T-cell (primary cell): ENCODE results near the gene KIAA0753. TPM values are rescaled to one million over a fixed set of nuclear protein-coding genes. Genes with fewer than 3 reads are reported as not detected.

Source experiments
- ATAC-seq, 4 experiments: fragments of 200-7000 bp in 3 of 4; fragments of 150-1000 bp in 1 of 4; cut with Tn5 transposase; replicated peaks in 1 of 4; 1 replicate in 3 of 4; 2 replicates in 1 of 4; pipeline ENCODE4 v1.10.0; 2021; ENCODE audit warnings: moderate library complexity in 3 of 4, mild to moderate bottlenecking in 2 of 4, moderate number of reproducible peaks in 1 of 4
- CTCF ChIA-PET, 2 donors: fragments of 300-600 bp; sonication (Branson Sonifier 250); formaldehyde crosslinking; loops; one replicate each; lab custom pipeline; 2022; ENCODE audit warnings: antibody characterized with exemption in 2 of 2; lab: Charles Lee
- POLR2A ChIA-PET, 2 donors: fragments of 300-600 bp; sonication (Branson Sonifier 250); formaldehyde crosslinking; loops; one replicate each; lab custom pipeline; 2022; ENCODE audit warnings: antibody characterized with exemption in 2 of 2; lab: Charles Lee
- DNase-seq, 35 experiments: peaks; one replicate each; pipeline versions ENCODE4 v3.0.0 to v3.0.0-alpha.2; 2013 to 2023
- H3K27ac ChIP-seq: one replicate; pipeline ENCODE4 v1.5.1; 2013; ENCODE audit warnings: low read length
- H3K27me3 ChIP-seq, 2 experiments: replicated peaks in 1 of 2; 1 replicate in 1 of 2; 2 replicates in 1 of 2; pipeline versions ENCODE4 v1.6.1 to v1.7.0; 2013; ENCODE audit warnings: low read length in 1 of 2, mixed read lengths in 1 of 2; ENCODE audit not compliant: control insufficient read depth in 2 of 2, insufficient read depth in 2 of 2; ENCODE audit errors: extremely low read depth in 1 of 2
- H3K36me3 ChIP-seq, 2 donors: 1 replicate in 1 of 2; 2 replicates in 1 of 2; pipeline versions ENCODE4 v1.6.1 to v1.7.0; 2013; ENCODE audit warnings: low read length in 1 of 2; ENCODE audit not compliant: control insufficient read depth in 2 of 2, insufficient read depth in 1 of 2; ENCODE audit errors: extremely low read depth in 1 of 2
- H3K4me1 ChIP-seq, 2 experiments: 1 replicate in 1 of 2; 2 replicates in 1 of 2; pipeline versions ENCODE4 v1.6.1 to v1.7.0; 2013; ENCODE audit warnings: low read length in 2 of 2, mixed read lengths in 1 of 2; ENCODE audit not compliant: insufficient read depth in 2 of 2, control insufficient read depth in 1 of 2; ENCODE audit errors: extremely low read depth in 1 of 2
- H3K4me3 ChIP-seq, 2 donors: 1 replicate in 1 of 2; 2 replicates in 1 of 2; pipeline versions ENCODE4 v1.5.1 to v1.7.0; 2013; ENCODE audit warnings: mild to moderate bottlenecking in 2 of 2, low read length in 1 of 2, moderate library complexity in 1 of 2; ENCODE audit not compliant: control insufficient read depth in 1 of 2; ENCODE audit errors: extremely low read depth in 1 of 2
- H3K9me3 ChIP-seq: 2 replicates; pipeline ENCODE4 v1.7.0; 2013
- H3K27ac Mint-ChIP-seq, 2 donors: one replicate each; pipeline ENCODE4 v1.8.0; 2020 to 2021; ENCODE audit warnings: mild to moderate bottlenecking in 2 of 2, mixed read lengths in 2 of 2
- H3K27me3 Mint-ChIP-seq, 2 donors: one replicate each; pipeline ENCODE4 v1.8.0; 2021 to 2022; ENCODE audit warnings: mixed read lengths in 2 of 2
- H3K36me3 Mint-ChIP-seq: one replicate; pipeline ENCODE4 v1.8.0; 2021; ENCODE audit warnings: mixed read lengths
- H3K4me1 Mint-ChIP-seq, 3 donors: one replicate each; pipeline ENCODE4 v1.8.0; 2020 to 2022; ENCODE audit warnings: mixed read lengths in 3 of 3, mild to moderate bottlenecking in 1 of 3
- H3K4me3 Mint-ChIP-seq, 3 donors: one replicate each; pipeline ENCODE4 v1.8.0; 2020 to 2022; ENCODE audit warnings: mild to moderate bottlenecking in 3 of 3, mixed read lengths in 3 of 3, moderate library complexity in 3 of 3
- H3K9me3 Mint-ChIP-seq, 3 donors: one replicate each; pipeline ENCODE4 v1.8.0; 2020 to 2022; ENCODE audit warnings: mixed read lengths in 3 of 3
- WGBS: methylation state at CpG from one replicate; pipeline ENCODE4 v1.1.5; 2013; ENCODE audit warnings: missing lambda C conversion rate; ENCODE audit not compliant: insufficient coverage; 5-methylcytosine and 5-hydroxymethylcytosine counted together
- total RNA-seq, 35 experiments: library from RNA in 6 of 35; stranded (reverse) in 6 of 35; fragments of 120-200 nt in 1 of 35; gene quantifications; one replicate each; pipeline versions ENCODE4 v1.2.1 to v1.2.4 and lab custom pipeline; 2013 to 2026

KIAA0753 gene
- total RNA-seq, 5 donors from 2014 or later (not counting 1 experiment from before 2014, with no cell fraction given): 12.4 to 16.9 (median 15.9) TPM

GRCh38 chr17:6670571-6670970 lies 30.1 kb upstream of the KIAA0753 start:
- ChIA-PET CTCF (no interaction called here), POLR2A (no interaction called here)
- Mint-ChIP-seq H3K9me3 (no peaks in the 10 kb centered on the region), H3K4me1 (peaks cover 3 to 18% (median 6%) of the 10 kb centered on the region in 3 donors), H3K27ac (no peak overlapping the region), H3K36me3 (peaks cover 9% of the 10 kb centered on the region), H3K4me3 (no peak overlapping the region), H3K27me3 (peaks cover 0 to 2% of the 10 kb centered on the region in 2 donors)
- no peaks in the 10 kb centered on the region for H3K9me3 ChIP-seq
- no peak for DNase-seq
- no peak for ATAC-seq
- H3K4me3 ChIP-seq: no peak overlapping the region
- H3K27ac ChIP-seq: no peak overlapping the region
- WGBS: 92% methylated on average over 2 of the region's 8 CpGs
- H3K36me3 ChIP-seq: no peaks in the 10 kb centered on the region
- H3K4me1 ChIP-seq: peaks cover 0 to 4% of the 10 kb centered on the region in 2 experiments
- peaks cover 0 to 3% of the 10 kb centered on the region in 2 experiments for H3K27me3 ChIP-seq

- H3K9me3 ChIP-seq: no peaks in the 10 kb centered on the region
- no peaks in the 10 kb centered on the region for H3K36me3 ChIP-seq
- H3K27me3 Mint-ChIP-seq: peaks cover 0 to 2% of the 10 kb centered on the region in 2 donors
- DNase-seq (no peak), ATAC-seq (no peak)
- peaks cover 3 to 18% (median 6%) of the 10 kb centered on the region in 3 donors for H3K4me1 Mint-ChIP-seq
- H3K4me1 ChIP-seq: peaks cover 0 to 4% of the 10 kb centered on the region in 2 experiments
- peaks cover 0 to 3% of the 10 kb centered on the region in 2 experiments for H3K27me3 ChIP-seq
- no peak overlapping the region for H3K4me3 Mint-ChIP-seq
- ChIA-PET CTCF (no interaction called here), POLR2A (no interaction called here)
- whole genome bisulfite sequencing: 93% methylated on average over 3 of the region's 10 CpGs
- H3K9me3 Mint-ChIP-seq: no peaks in the 10 kb centered on the region
- no peak overlapping the region for H3K27ac ChIP-seq
- H3K36me3 Mint-ChIP-seq: peaks cover 9% of the 10 kb centered on the region
- no peak overlapping the region for H3K27ac Mint-ChIP-seq
- H3K4me3 ChIP-seq: no peak overlapping the region
Observed at GRCh38 chr17:6669479-6670212, 29.1 kb upstream of the KIAA0753 start.

- H3K4me3 Mint-ChIP-seq: no peak overlapping the region
- ATAC-seq (no peak), DNase-seq (no peak)
- 96% methylated on average over 9 of the region's 14 CpGs for WGBS
- ChIA-PET CTCF (no interaction called here), POLR2A (no interaction called here)
- H3K36me3 ChIP-seq: no peaks in the 10 kb centered on the region
- H3K4me3 ChIP-seq: no peak overlapping the region
- H3K4me1 ChIP-seq: peaks cover 0 to 4% of the 10 kb centered on the region in 2 experiments
- H3K27ac Mint-ChIP-seq: no peak overlapping the region
- no peaks in the 10 kb centered on the region for H3K9me3 ChIP-seq
- no peaks in the 10 kb centered on the region for H3K9me3 Mint-ChIP-seq
- H3K36me3 Mint-ChIP-seq: peaks cover 9% of the 10 kb centered on the region
- H3K27ac ChIP-seq: no peak overlapping the region
- H3K27me3 ChIP-seq: peaks cover 0 to 3% of the 10 kb centered on the region in 2 experiments
- peaks cover 0 to 2% of the 10 kb centered on the region in 2 donors for H3K27me3 Mint-ChIP-seq
- peaks cover 3 to 18% (median 6%) of the 10 kb centered on the region in 3 donors for H3K4me1 Mint-ChIP-seq
Observed at GRCh38 chr17:6668727-6669425, 28.4 kb upstream of the KIAA0753 start.

- no peak overlapping the region for H3K27ac Mint-ChIP-seq
- Histone ChIP-seq H3K27ac (no peak overlapping the region), H3K4me3 (no peak overlapping the region), H3K9me3 (no peaks in the 10 kb centered on the region), H3K36me3 (no peaks in the 10 kb centered on the region), H3K27me3 (peaks cover 0 to 3% of the 10 kb centered on the region in 2 experiments), H3K4me1 (peaks cover 0 to 4% of the 10 kb centered on the region in 2 experiments)
- ChIA-PET POLR2A (no interaction called here), CTCF (no interaction called here)
- no peaks in the 10 kb centered on the region for H3K9me3 Mint-ChIP-seq
- peaks cover 3 to 18% (median 6%) of the 10 kb centered on the region in 3 donors for H3K4me1 Mint-ChIP-seq
- DNase-seq (no peak), ATAC-seq (no peak)
- 100% methylated on average over 3 of the region's 17 CpGs for WGBS
- H3K36me3 Mint-ChIP-seq: peaks cover 9% of the 10 kb centered on the region
- no peak overlapping the region for H3K4me3 Mint-ChIP-seq
- peaks cover 0 to 2% of the 10 kb centered on the region in 2 donors for H3K27me3 Mint-ChIP-seq
Observed at GRCh38 chr17:6668219-6668618, 27.7 kb upstream of the KIAA0753 start.

GRCh38 chr17:6667516-6667915 lies 27.0 kb upstream of the KIAA0753 start:
- Mint-ChIP-seq H3K27me3 (peaks cover 0 to 2% of the 10 kb centered on the region in 2 donors), H3K36me3 (peaks cover 10% of the 10 kb centered on the region), H3K4me3 (no peak overlapping the region), H3K27ac (no peak overlapping the region), H3K9me3 (no peaks in the 10 kb centered on the region), H3K4me1 (peaks cover 3 to 18% (median 6%) of the 10 kb centered on the region in 3 donors)
- H3K4me3 ChIP-seq: no peak overlapping the region
- ATAC-seq (no peak), DNase-seq (no peak)
- H3K27ac ChIP-seq: no peak overlapping the region
- CTCF ChIA-PET: interaction anchor here in 1 of 2 donors (0.7 to 1.5 kb wide), 2 partner anchors 175 to 1486 kb away, joined by 3 to 4 read pairs; no protein-coding TSS in a partner anchor
- POLR2A ChIA-PET: no interaction called here
- no peaks in the 10 kb centered on the region for H3K9me3 ChIP-seq
- H3K36me3 ChIP-seq: no peaks in the 10 kb centered on the region
- WGBS: 42% methylated on average over 4 of the region's 6 CpGs
- H3K4me1 ChIP-seq: peaks cover 0 to 4% of the 10 kb centered on the region in 2 experiments
- H3K27me3 ChIP-seq: peaks cover 0 to 3% of the 10 kb centered on the region in 2 experiments

GRCh38 chr17:6666557-6666956 lies 26.0 kb upstream of the KIAA0753 start:
- H3K36me3 ChIP-seq: no peaks in the 10 kb centered on the region
- peaks cover 0 to 3% of the 10 kb centered on the region in 2 experiments for H3K27me3 ChIP-seq
- peaks cover 4 to 19% (median 8%) of the 10 kb centered on the region in 3 donors for H3K4me1 Mint-ChIP-seq
- no peak overlapping the region for H3K4me3 ChIP-seq
- whole genome bisulfite sequencing: 67% methylated on average over 1 of the region's 6 CpGs
- ATAC-seq (no peak), DNase-seq (no peak)
- H3K27ac ChIP-seq: no peak overlapping the region
- peaks cover 0 to 2% of the 10 kb centered on the region in 2 donors for H3K27me3 Mint-ChIP-seq
- CTCF ChIA-PET: interaction anchor here (0.6 to 1.5 kb wide), 5 partner anchors 176 to 1631 kb away, joined by 3 to 4 read pairs (median 3); partner anchors contain the start of gene SLC52A1 (in 1 of the 2)
- no peak overlapping the region for H3K4me3 Mint-ChIP-seq
- no peaks in the 10 kb centered on the region for H3K9me3 Mint-ChIP-seq
- peaks cover 0 to 4% of the 10 kb centered on the region in 2 experiments for H3K4me1 ChIP-seq
- H3K36me3 Mint-ChIP-seq: peaks cover 13% of the 10 kb centered on the region
- POLR2A ChIA-PET: interaction anchor here in 1 of 2 donors (0.6 kb wide), 1 partner anchor 12 kb away, joined by 3 read pairs; no protein-coding TSS in a partner anchor
- H3K9me3 ChIP-seq: no peaks in the 10 kb centered on the region
- no peak overlapping the region for H3K27ac Mint-ChIP-seq
